Naive thymus-derived CD8-positive, alpha-beta T cell (primary cell): ENCODE results near the gene ENTR1. TPM values are rescaled to one million over a fixed set of nuclear protein-coding genes. Genes with fewer than 3 reads are reported as not detected.
A peak's percentile ranks its signal among the peaks of the same experiment; 100 is the strongest.

Source experiments
- ATAC-seq, 2 donors: fragments of 150-1000 bp; cut with Tn5 transposase in 1 of 2; sonication (Bioruptor Pico), chemical (Tn5 transposase) in 1 of 2; 1 replicate in 1 of 2; 2 replicates in 1 of 2; pipeline ENCODE4 v1.10.0; 2021; ENCODE audit warnings: mild to moderate bottlenecking in 2 of 2, moderate library complexity in 2 of 2
- POLR2A ChIA-PET: fragments of 350-600 bp; sonication (Branson Sonifier 250); formaldehyde crosslinking; loops from one replicate; lab custom pipeline; 2021; ENCODE audit warnings: antibody characterized with exemption; lab: Charles Lee
- DNase-seq, 10 donors: peaks; one replicate each; pipeline versions ENCODE4 v3.0.0 to v3.0.0-alpha.2; 2020 to 2022
- H3K27ac Mint-ChIP-seq, 10 donors: one replicate each; pipeline ENCODE4 v1.8.0; 2020 to 2022; ENCODE audit warnings: mild to moderate bottlenecking in 10 of 10, mixed read lengths in 10 of 10, moderate library complexity in 4 of 10, inconsistent platforms in 1 of 10
- H3K27me3 Mint-ChIP-seq, 5 donors: one replicate each; pipeline ENCODE4 v1.8.0; 2021 to 2022; ENCODE audit warnings: mixed read lengths in 5 of 5
- H3K36me3 Mint-ChIP-seq, 3 donors: one replicate each; pipeline ENCODE4 v1.8.0; 2020 to 2022; ENCODE audit warnings: mixed read lengths in 3 of 3, mild to moderate bottlenecking in 2 of 3, inconsistent platforms in 1 of 3
- H3K4me1 Mint-ChIP-seq, 4 donors: one replicate each; pipeline ENCODE4 v1.8.0; 2021 to 2022; ENCODE audit warnings: mixed read lengths in 4 of 4
- H3K4me3 Mint-ChIP-seq, 10 donors: one replicate each; pipeline ENCODE4 v1.8.0; 2020 to 2022; ENCODE audit warnings: mild to moderate bottlenecking in 10 of 10, mixed read lengths in 10 of 10, moderate library complexity in 6 of 10, inconsistent platforms in 1 of 10
- H3K9me3 Mint-ChIP-seq, 9 donors: one replicate each; pipeline ENCODE4 v1.8.0; 2020 to 2022; ENCODE audit warnings: mixed read lengths in 9 of 9, mild to moderate bottlenecking in 3 of 9, inconsistent platforms in 1 of 9, moderate library complexity in 1 of 9
- polyA plus RNA-seq, 3 donors: library from polyadenylated mRNA; unstranded; fragments of 300-500 nt; fragmentation: Illumina TruSeq; gene quantifications; one replicate each; pipeline ENCODE4 v1.2.3, GENCODE V29; 2021
- total RNA-seq, 8 experiments: library from RNA in 2 of 8; stranded (reverse) in 2 of 8; gene quantifications; one replicate each; pipeline ENCODE4 v1.2.3 and lab custom pipeline; 2021 to 2026

Gene ENTR1
- total RNA-seq (10 to 100 TPM; 88.1 to 96.0 TPM), polyA plus RNA-seq (10 to 100 TPM in 2 of 3 donors, 1 to 10 TPM in 1; 9.7 to 16.8 (median 11.4) TPM), total RNA-seq (lab: John Stamatoyannopoulos, UW) (55.5 to 67.4 (median 59.5) reads per million in 6 experiments)

- Mint-ChIP-seq H3K36me3 (peaks cover 0 to 57% (median 2%) of the 10 kb centered on the region in 3 donors), H3K27me3 (no peaks in the 10 kb centered on the region), H3K4me1 (peaks cover 16 to 60% (median 40%) of the 10 kb centered on the region in 4 donors), H3K27ac (peak within 1 kb of the TSS; percentile 83 to 96 (median 94)), H3K4me3 (peak within 1 kb of the TSS; percentile 86 to 92 (median 89)), H3K9me3 (no peaks in the 10 kb centered on the region)
- peak; percentile 83 to 92 for ATAC-seq
- POLR2A ChIA-PET: interaction anchor here (1.0 to 3.2 kb wide), 7 partner anchors 10 to 830 kb away, joined by 3 to 25 read pairs (median 5); partner anchors contain the start of genes DNLZ, SNAPC4 and TUBB4B
- peak; percentile 91 to 97 (median 94) for DNase-seq
These were observed at the start of gene ENTR1, which contains the start of gene PMPCA for GRCh38 chr9:136410500-136411287. ENTR1 (minus strand) TSS chr9:136410614; CDS start chr9:136410397, 217 bp downstream. PMPCA (plus strand) TSS chr9:136410658; CDS start chr9:136410669, 11 bp downstream.

GRCh38 chr9:136459425-136459824 is 49.0 kb upstream of the ENTR1 start:
- POLR2A ChIA-PET: no interaction called here

GRCh38 chr9:136457326-136457725 is 46.9 kb upstream of the ENTR1 start:
- Mint-ChIP-seq H3K27me3 (no peaks in the 10 kb centered on the region), H3K36me3 (peaks cover 0 to 91% (median 22%) of the 10 kb centered on the region in 3 donors), H3K9me3 (no peaks in the 10 kb centered on the region), H3K4me1 (peaks cover 0 to 2% (median 0%) of the 10 kb centered on the region in 4 donors), H3K4me3 (no peak overlapping the region), H3K27ac (no peak overlapping the region)
- POLR2A ChIA-PET: no interaction called here
- DNase-seq (no peak), ATAC-seq (no peak)

More at GRCh38 chr9:136459425-136459824, 49.0 kb upstream of the ENTR1 start:
- ATAC-seq: no peak
- DNase-seq: no peak
- Mint-ChIP-seq H3K27me3 (no peaks in the 10 kb centered on the region), H3K36me3 (peaks cover 0 to 93% (median 15%) of the 10 kb centered on the region in 3 donors), H3K9me3 (no peaks in the 10 kb centered on the region), H3K4me3 (no peak overlapping the region), H3K4me1 (peaks cover 0 to 2% (median 0%) of the 10 kb centered on the region in 4 donors), H3K27ac (no peak overlapping the region)

GRCh38 chr9:136456258-136456657 is 45.8 kb upstream of the ENTR1 start:
- Mint-ChIP-seq H3K9me3 (no peaks in the 10 kb centered on the region), H3K27me3 (no peaks in the 10 kb centered on the region), H3K4me3 (no peak overlapping the region), H3K4me1 (no peaks in the 10 kb centered on the region), H3K36me3 (peaks cover 0 to 91% (median 22%) of the 10 kb centered on the region in 3 donors), H3K27ac (peak overlapping the region in 2 of 10 donors; percentile 25 to 46)
- DNase-seq (no peak), ATAC-seq (no peak)
- POLR2A ChIA-PET: no interaction called here

GRCh38 chr9:136455043-136456002 is 44.9 kb upstream of the ENTR1 start:
- H3K4me1 Mint-ChIP-seq: no peaks in the 10 kb centered on the region
- H3K4me3 Mint-ChIP-seq: no peak overlapping the region
- H3K27ac Mint-ChIP-seq: peak overlapping the region in 1 of 10 donors; percentile 16
- H3K36me3 Mint-ChIP-seq: peaks cover 0 to 92% (median 22%) of the 10 kb centered on the region in 3 donors
- DNase-seq: no peak
- peak in 1 of 2 donors; percentile 19 for ATAC-seq
- no peaks in the 10 kb centered on the region for H3K27me3 Mint-ChIP-seq
- H3K9me3 Mint-ChIP-seq: no peaks in the 10 kb centered on the region
- POLR2A ChIA-PET: no interaction called here

GRCh38 chr9:136454026-136454796 is 43.8 kb upstream of the ENTR1 start:
- H3K4me3 Mint-ChIP-seq: no peak overlapping the region
- H3K9me3 Mint-ChIP-seq: no peaks in the 10 kb centered on the region
- no peak for DNase-seq
- ATAC-seq: no peak
- H3K27ac Mint-ChIP-seq: peak overlapping the region in 2 of 10 donors; percentile 16 to 24
- H3K27me3 Mint-ChIP-seq: no peaks in the 10 kb centered on the region
- H3K4me1 Mint-ChIP-seq: no peaks in the 10 kb centered on the region
- POLR2A ChIA-PET: no interaction called here
- H3K36me3 Mint-ChIP-seq: peaks cover 0 to 93% (median 18%) of the 10 kb centered on the region in 3 donors

- H3K4me3 Mint-ChIP-seq: no peak overlapping the region
- H3K4me1 Mint-ChIP-seq: peaks cover 0 to 1% (median 0%) of the 10 kb centered on the region in 4 donors
- ATAC-seq (no peak), DNase-seq (no peak)
- peak overlapping the region in 4 of 10 donors; percentile 7 to 54 (median 16) for H3K27ac Mint-ChIP-seq
- peaks cover 0 to 93% (median 12%) of the 10 kb centered on the region in 3 donors for H3K36me3 Mint-ChIP-seq
- no peaks in the 10 kb centered on the region for H3K9me3 Mint-ChIP-seq
- H3K27me3 Mint-ChIP-seq: no peaks in the 10 kb centered on the region
- POLR2A ChIA-PET: no interaction called here
These were observed 42.9 kb upstream of the ENTR1 start for GRCh38 chr9:136453326-136453725.

- peaks cover 0 to 91% (median 21%) of the 10 kb centered on the region in 3 donors for H3K36me3 Mint-ChIP-seq
- POLR2A ChIA-PET: no interaction called here
- H3K27me3 Mint-ChIP-seq: no peaks in the 10 kb centered on the region
- no peaks in the 10 kb centered on the region for H3K9me3 Mint-ChIP-seq
- H3K4me3 Mint-ChIP-seq: no peak overlapping the region
- DNase-seq (no peak), ATAC-seq (no peak)
- H3K27ac Mint-ChIP-seq: peak overlapping the region in 1 of 10 donors; percentile 25
- H3K4me1 Mint-ChIP-seq: peaks cover 0 to 6% (median 0%) of the 10 kb centered on the region in 4 donors
These were observed 40.9 kb upstream of the ENTR1 start for GRCh38 chr9:136451221-136451877.

- Mint-ChIP-seq H3K4me1 (peaks cover 0 to 6% (median 0%) of the 10 kb centered on the region in 4 donors), H3K9me3 (no peaks in the 10 kb centered on the region), H3K4me3 (no peak overlapping the region), H3K27me3 (no peaks in the 10 kb centered on the region), H3K27ac (no peak overlapping the region), H3K36me3 (peaks cover 0 to 93% (median 20%) of the 10 kb centered on the region in 3 donors)
- ATAC-seq (no peak), DNase-seq (no peak)
- POLR2A ChIA-PET: no interaction called here
These were observed 38.2 kb upstream of the ENTR1 start for GRCh38 chr9:136448655-136449054.

- DNase-seq (no peak), ATAC-seq (no peak)
- H3K27me3 Mint-ChIP-seq: no peaks in the 10 kb centered on the region
- POLR2A ChIA-PET: interaction anchor here (0.7 kb wide), 1 partner anchor 18 kb away, joined by 3 read pairs; no protein-coding TSS in a partner anchor
- H3K27ac Mint-ChIP-seq: peak overlapping the region in 1 of 10 donors; percentile 19
- no peak overlapping the region for H3K4me3 Mint-ChIP-seq
- H3K4me1 Mint-ChIP-seq: peaks cover 0 to 6% (median 0%) of the 10 kb centered on the region in 4 donors
- H3K9me3 Mint-ChIP-seq: no peaks in the 10 kb centered on the region
- H3K36me3 Mint-ChIP-seq: peaks cover 0 to 94% (median 14%) of the 10 kb centered on the region in 3 donors
These were observed 36.9 kb upstream of the ENTR1 start for GRCh38 chr9:136447173-136447778.

- peaks cover 0 to 89% (median 16%) of the 10 kb centered on the region in 3 donors for H3K36me3 Mint-ChIP-seq
- POLR2A ChIA-PET: no interaction called here
These were observed 35.4 kb upstream of the ENTR1 start for GRCh38 chr9:136445799-136446198.

More at GRCh38 chr9:136445799-136446198, 35.4 kb upstream of the ENTR1 start:
- no peak overlapping the region for H3K4me3 Mint-ChIP-seq
- no peaks in the 10 kb centered on the region for H3K9me3 Mint-ChIP-seq
- ATAC-seq (no peak), DNase-seq (no peak)
- peaks cover 0 to 6% (median 0%) of the 10 kb centered on the region in 4 donors for H3K4me1 Mint-ChIP-seq
- no peaks in the 10 kb centered on the region for H3K27me3 Mint-ChIP-seq
- no peak overlapping the region for H3K27ac Mint-ChIP-seq
